Kidney (tissue), 14 donors: ENCODE measurements around the gene DPM3. TPM values are rescaled to one million over a fixed set of nuclear protein-coding genes. Genes with fewer than 3 reads are reported as not detected.
A peak's percentile ranks its signal among the peaks of the same experiment; 100 is the strongest.

Experiments
- DNase-seq, 5 donors: peaks; one replicate each; pipeline ENCODE4 v3.0.0-alpha.2; 2013 to 2020
- FAIRE-seq: peaks from 2 replicates; lab custom pipeline; 2012; peaks lifted over from hg19 to GRCh38; lab: Jason Lieb, UNC
- H3K27ac ChIP-seq, 2 donors: one replicate each; pipeline ENCODE4 v1.7.0; 2013; ENCODE audit warnings: low read depth in 2 of 2, low read length in 2 of 2, inconsistent platforms in 1 of 2
- H3K27me3 ChIP-seq: one replicate; pipeline ENCODE4 v1.7.1; 2013; ENCODE audit warnings: low read length, inconsistent platforms; ENCODE audit not compliant: control insufficient read depth, insufficient read depth
- H3K36me3 ChIP-seq, 3 donors: one replicate each; pipeline versions ENCODE4 v1.7.0 to v1.7.1; 2013; ENCODE audit warnings: low read length in 3 of 3, control low read depth in 1 of 3, inconsistent platforms in 1 of 3; ENCODE audit not compliant: insufficient read depth in 3 of 3, control insufficient read depth in 2 of 3
- H3K4me1 ChIP-seq, 3 donors: one replicate each; pipeline versions ENCODE4 v1.7.0 to v1.7.1; 2013; ENCODE audit warnings: low read length in 3 of 3, inconsistent platforms in 1 of 3, low read depth in 1 of 3; ENCODE audit not compliant: control insufficient read depth in 2 of 3, insufficient read depth in 2 of 3
- H3K4me3 ChIP-seq, 3 donors: one replicate each; pipeline versions ENCODE4 v1.7.0 to v1.8.1; 2013; ENCODE audit warnings: low read length in 3 of 3, control low read depth in 1 of 3, inconsistent platforms in 1 of 3
- H3K9ac ChIP-seq, 3 donors: one replicate each; pipeline versions ENCODE4 v1.7.0 to v1.7.1; 2013; ENCODE audit warnings: low read length in 3 of 3, control low read depth in 1 of 3, inconsistent platforms in 1 of 3
- H3K9me3 ChIP-seq, 3 donors: one replicate each; pipeline versions ENCODE4 v1.7.0 to v1.7.1; 2013; ENCODE audit warnings: low read length in 3 of 3, control low read depth in 1 of 3, inconsistent platforms in 1 of 3; ENCODE audit not compliant: control insufficient read depth in 2 of 3, insufficient read depth in 1 of 3
- intact Hi-C: fragments of 100-400 bp; cut with DNase I; formaldehyde crosslinking; loops from one replicate; pipeline ENCODE4 v1.11.1; 2022
- polyA plus RNA-seq: library from polyadenylated mRNA; stranded (reverse); fragments of 350-450 nt; fragmentation: Illumina TruSeq; extraction: RNeasy Lipid Tissue Mini Kit (QIAGEN cat#74804); gene quantifications from one replicate; pipeline ENCODE4 v1.2.3, GENCODE V29; 2014; ENCODE audit warnings: low read depth, low replicate concordance; ENCODE audit not compliant: insufficient read depth
- total RNA-seq: library from RNA; stranded (reverse); fragmentation: NEBNext Ultra II Directional; extraction: Animal tissue kit (Norgen Biotek cat#: 25700); gene quantifications from one replicate; pipeline ENCODE4 v1.2.1, GENCODE V29; 2021
- TF ChIP-seq, protein P1 (sequence below): IDR thresholded peaks from 3 replicates; pipeline ENCODE4 v1.5.1; 2012; ENCODE audit warnings: mild to moderate bottlenecking, moderate library complexity, borderline replicate concordance; ENCODE audit not compliant: insufficient read depth; ENCODE audit errors: extremely low read depth
- donor health status: control.
- donor health status: control.
- donor health status: control.
- donor health status: control.
- donor health status: control.
- donor health status: DM: yes; HTN: yes; CAD: no.
- donor health status: Normal renal cell carcinoma (clear cell type).

Gene DPM3
- total and polyA plus RNA-seq, 2 donors from 2014 or later = 84.4 to 237 TPM

DNA sequence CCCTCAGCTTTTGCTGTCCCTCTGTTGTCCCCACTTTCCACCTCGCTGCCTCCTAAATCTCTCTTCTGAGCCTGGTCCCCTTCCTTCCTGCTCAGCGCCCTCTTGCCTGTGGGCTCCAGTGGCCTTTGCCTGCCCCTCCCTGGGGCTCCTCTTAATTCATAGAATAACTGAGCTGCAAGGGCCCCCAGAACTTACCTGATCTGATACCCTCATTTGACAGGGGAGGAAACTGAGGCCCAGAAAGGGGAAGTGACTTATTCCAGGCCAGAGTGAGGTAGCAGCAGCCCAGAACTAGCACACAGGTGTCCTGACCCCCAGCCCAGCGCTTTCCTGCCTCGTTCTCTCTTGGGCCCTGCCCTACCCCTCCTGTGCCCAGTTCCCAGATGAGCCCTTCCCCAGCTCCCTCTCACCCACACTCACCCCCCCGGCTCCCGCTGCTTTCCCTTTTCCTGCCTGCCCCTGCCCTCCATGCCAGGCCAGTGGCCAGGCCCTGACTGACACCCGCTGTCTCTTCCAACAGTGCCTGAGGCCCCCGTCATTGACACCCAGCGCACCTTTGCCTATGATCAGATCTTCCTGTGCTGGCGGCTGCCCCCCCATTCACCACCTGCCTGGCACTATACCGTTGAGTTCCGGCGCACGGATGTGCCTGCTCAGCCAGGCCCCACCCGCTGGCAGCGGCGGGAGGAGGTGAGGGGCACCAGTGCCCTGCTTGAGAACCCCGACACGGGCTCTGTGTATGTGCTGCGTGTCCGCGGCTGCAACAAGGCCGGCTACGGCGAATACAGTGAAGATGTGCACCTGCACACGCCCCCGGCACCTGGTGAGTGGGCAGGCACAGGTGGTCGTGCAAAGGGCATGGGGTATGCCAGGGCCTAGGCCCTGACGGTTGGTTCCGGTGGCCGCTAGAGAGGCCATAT is 39.0 kb upstream of the DPM3 start:
- H3K9me3 ChIP-seq = no peaks in the 10 kb centered on the region
- TF ChIP-seq, protein P1, sequence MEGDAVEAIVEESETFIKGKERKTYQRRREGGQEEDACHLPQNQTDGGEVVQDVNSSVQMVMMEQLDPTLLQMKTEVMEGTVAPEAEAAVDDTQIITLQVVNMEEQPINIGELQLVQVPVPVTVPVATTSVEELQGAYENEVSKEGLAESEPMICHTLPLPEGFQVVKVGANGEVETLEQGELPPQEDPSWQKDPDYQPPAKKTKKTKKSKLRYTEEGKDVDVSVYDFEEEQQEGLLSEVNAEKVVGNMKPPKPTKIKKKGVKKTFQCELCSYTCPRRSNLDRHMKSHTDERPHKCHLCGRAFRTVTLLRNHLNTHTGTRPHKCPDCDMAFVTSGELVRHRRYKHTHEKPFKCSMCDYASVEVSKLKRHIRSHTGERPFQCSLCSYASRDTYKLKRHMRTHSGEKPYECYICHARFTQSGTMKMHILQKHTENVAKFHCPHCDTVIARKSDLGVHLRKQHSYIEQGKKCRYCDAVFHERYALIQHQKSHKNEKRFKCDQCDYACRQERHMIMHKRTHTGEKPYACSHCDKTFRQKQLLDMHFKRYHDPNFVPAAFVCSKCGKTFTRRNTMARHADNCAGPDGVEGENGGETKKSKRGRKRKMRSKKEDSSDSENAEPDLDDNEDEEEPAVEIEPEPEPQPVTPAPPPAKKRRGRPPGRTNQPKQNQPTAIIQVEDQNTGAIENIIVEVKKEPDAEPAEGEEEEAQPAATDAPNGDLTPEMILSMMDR = no peak
- no peaks in the 10 kb centered on the region for H3K36me3 ChIP-seq
- H3K4me1 ChIP-seq = peaks cover 0 to 11% (median 7%) of the 10 kb centered on the region in 3 donors
- H3K4me3 ChIP-seq = no peak overlapping the region
- DNase-seq (peak in 2 of 5 donors; percentile 50 to 78), FAIRE-seq (no peak)
- intact Hi-C loops = loop anchor here (10.0 kb wide), 1 partner anchor 45 kb away; no protein-coding TSS in a partner anchor
- H3K27ac ChIP-seq = no peak overlapping the region
- no peaks in the 10 kb centered on the region for H3K27me3 ChIP-seq
- no peak overlapping the region for H3K9ac ChIP-seq

DNA sequence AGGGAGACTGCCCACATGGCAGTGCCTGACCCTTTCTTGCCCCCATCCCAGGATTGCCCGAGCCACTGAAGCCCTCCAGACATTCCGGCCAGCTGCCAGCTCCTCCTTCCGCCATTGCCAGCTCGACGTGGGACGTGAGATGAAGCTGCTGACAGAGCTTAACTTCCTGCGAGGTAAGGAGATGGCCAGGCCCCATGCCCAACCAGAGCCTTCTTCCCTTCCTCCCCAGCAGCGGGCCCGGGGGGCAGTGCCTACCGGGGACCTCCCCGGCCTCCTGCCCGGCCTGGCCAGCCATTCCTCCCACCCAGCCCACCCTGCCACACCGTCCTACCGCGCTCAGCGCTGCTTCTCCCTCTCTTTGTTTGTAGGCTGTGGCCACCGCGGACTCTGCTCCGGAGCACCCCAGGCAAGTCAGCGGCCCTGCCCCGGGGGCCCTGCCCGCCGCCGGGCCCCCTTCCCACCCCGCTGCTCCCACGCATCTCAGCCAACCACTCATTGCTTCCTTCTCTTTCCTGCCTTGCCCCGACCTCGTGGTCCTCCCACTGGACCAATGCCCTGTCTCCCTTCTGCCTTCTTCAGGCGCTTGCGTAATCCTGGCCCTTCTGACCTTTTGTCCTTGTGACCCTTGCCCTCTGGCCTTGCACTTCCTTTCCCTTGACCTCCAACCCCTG is 38.2 kb upstream of the DPM3 start:
- intact Hi-C loops = loop anchor here (10.0 kb wide), 1 partner anchor 46 kb away; no protein-coding TSS in a partner anchor
- H3K4me3 ChIP-seq = no peak overlapping the region
- FAIRE-seq (no peak), DNase-seq (peak in 2 of 5 donors; percentile 57 to 79)
- H3K4me1 ChIP-seq = peaks cover 0 to 11% (median 7%) of the 10 kb centered on the region in 3 donors
- H3K27ac ChIP-seq = no peak overlapping the region
- H3K9ac ChIP-seq = no peak overlapping the region
- no peaks in the 10 kb centered on the region for H3K9me3 ChIP-seq
- TF ChIP-seq, protein P1 = no peak
- H3K27me3 ChIP-seq = no peaks in the 10 kb centered on the region
- H3K36me3 ChIP-seq = no peaks in the 10 kb centered on the region

DNA sequence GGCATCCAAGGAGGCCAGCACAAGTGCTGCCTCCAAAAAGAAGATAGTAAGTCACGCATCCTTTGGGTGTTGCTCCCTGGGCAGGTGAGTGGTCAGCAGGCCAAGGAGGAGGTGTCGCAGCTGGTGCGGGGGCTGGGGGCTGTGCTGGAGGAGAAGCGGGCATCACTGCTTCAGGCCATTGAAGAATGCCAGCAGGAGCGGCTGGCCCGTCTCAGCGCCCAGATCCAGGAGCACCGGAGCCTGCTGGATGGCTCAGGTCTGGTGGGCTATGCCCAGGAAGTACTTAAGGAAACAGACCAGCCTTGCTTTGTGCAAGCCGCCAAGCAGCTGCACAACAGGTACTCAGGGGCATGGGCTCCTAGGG is 37.6 kb upstream of the DPM3 start:
- H3K27ac ChIP-seq = no peak overlapping the region

More for the DNA sequence above, 37.6 kb upstream of the DPM3 start:
- FAIRE-seq (no peak), DNase-seq (peak in 2 of 5 donors; percentile 40 to 62)
- no peaks in the 10 kb centered on the region for H3K9me3 ChIP-seq
- TF ChIP-seq, protein P1 = no peak
- H3K4me3 ChIP-seq = no peak overlapping the region
- no peaks in the 10 kb centered on the region for H3K36me3 ChIP-seq
- H3K4me1 ChIP-seq = peaks cover 0 to 11% (median 7%) of the 10 kb centered on the region in 3 donors
- H3K27me3 ChIP-seq = no peaks in the 10 kb centered on the region
- no peak overlapping the region for H3K9ac ChIP-seq
- intact Hi-C loops = loop anchor here (10.0 kb wide), 1 partner anchor 47 kb away; no protein-coding TSS in a partner anchor
